Measurements from ENCODE around the gene CD55. TPM values are rescaled to one million over a fixed set of nuclear protein-coding genes. Genes with fewer than 3 reads are reported as not detected.

The CD55 gene
- total and polyA plus RNA-seq, 4 donors: 20.2 to 86.7 (median 57.2) TPM

DNA sequence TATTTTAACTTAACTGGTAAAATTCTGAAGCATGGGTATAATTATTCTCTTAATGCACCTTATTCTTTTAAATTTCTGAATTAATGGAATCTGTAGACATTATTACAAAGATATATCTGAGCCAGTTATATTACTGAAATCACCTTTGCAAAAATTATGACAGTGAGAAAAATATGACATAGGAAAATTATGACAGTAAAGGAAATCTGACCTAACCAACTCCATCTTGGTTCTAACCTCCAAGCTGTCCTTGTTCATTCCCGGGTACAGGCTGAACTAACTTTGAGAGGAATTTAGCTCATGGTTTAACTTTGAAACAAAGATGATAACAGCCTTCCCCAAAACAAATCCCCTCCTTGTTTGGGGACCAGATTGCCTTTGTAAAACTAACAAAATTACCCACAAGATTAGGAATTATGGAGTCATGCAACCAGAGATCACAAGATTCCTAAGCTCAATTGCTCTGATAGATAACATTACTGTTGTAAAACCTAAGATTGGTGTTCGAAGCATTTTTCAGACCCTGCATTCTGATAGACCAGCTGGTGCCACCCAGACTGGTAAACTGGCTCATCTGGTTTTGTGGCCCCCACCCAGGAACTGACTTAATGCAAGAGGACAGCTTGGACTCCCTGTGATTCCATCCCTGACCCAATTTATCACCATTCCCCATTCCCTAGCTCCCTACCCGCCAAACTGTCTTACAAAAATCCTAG, 9.4 kb upstream of the CD55 start:
- Histone ChIP-seq H3K4me1 (ENCODE audit: control insufficient read depth in 1 of 2, insufficient read depth in 2 of 2, low read length in 2 of 2) (no peaks in the 10 kb centered on the region), H3K36me3 (ENCODE audit: control insufficient read depth in 1 of 2, insufficient read depth in 2 of 2, low read length in 1 of 2) (no peaks in the 10 kb centered on the region), H3K27me3 (ENCODE audit: control insufficient read depth in 1 of 2, insufficient read depth in 2 of 2, low read length in 1 of 2) (peaks cover 0 to 1% of the 10 kb centered on the region in 2 donors), H3K9me3 (ENCODE audit: control insufficient read depth, low read length) (no peaks in the 10 kb centered on the region), H3K4me3 (ENCODE audit: low read length in 2 of 2) (no peak overlapping the region), H3K27ac (ENCODE audit: low read depth in 1 of 2, low read length in 2 of 2) (no peak overlapping the region)
- ATAC-seq (ENCODE audit: low FRiP score): no peak
- no peak for DNase-seq
- intact Hi-C loops (cut with DNase I): no loop called here
- WGBS, 2 donors: 88 to 91% methylated on average over 3 of the region's 3 CpGs

DNA sequence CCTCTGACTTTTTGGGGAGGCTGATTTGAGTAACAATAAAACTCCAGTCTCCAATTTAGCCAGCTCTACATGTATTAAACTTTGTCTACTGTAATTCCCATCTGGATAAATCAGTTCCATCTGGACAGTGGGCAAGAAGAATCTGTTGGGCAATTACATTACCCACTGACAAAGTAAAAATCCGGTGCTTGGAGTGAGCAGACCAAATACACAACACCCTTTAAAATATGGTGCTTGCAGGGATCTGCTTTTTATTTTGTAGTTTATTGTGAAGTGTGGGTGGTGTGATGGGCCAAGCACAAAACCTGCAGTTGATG, 8.9 kb upstream of the CD55 start:
- Histone ChIP-seq H3K36me3 (ENCODE audit: control insufficient read depth in 1 of 2, insufficient read depth in 2 of 2, low read length in 1 of 2) (no peaks in the 10 kb centered on the region), H3K27me3 (ENCODE audit: control insufficient read depth in 1 of 2, insufficient read depth in 2 of 2, low read length in 1 of 2) (peaks cover 0 to 1% of the 10 kb centered on the region in 2 donors), H3K9me3 (ENCODE audit: control insufficient read depth, low read length) (no peaks in the 10 kb centered on the region), H3K4me1 (ENCODE audit: control insufficient read depth in 1 of 2, insufficient read depth in 2 of 2, low read length in 2 of 2) (no peaks in the 10 kb centered on the region), H3K4me3 (ENCODE audit: low read length in 2 of 2) (no peak overlapping the region), H3K27ac (ENCODE audit: low read depth in 1 of 2, low read length in 2 of 2) (no peak overlapping the region)
- WGBS, 2 donors: 84 to 85% methylated on average over 1 of the region's 1 CpG
- DNase-seq (no peak), ATAC-seq (ENCODE audit: low FRiP score) (no peak)
- intact Hi-C loops (cut with DNase I): no loop called here

DNA sequence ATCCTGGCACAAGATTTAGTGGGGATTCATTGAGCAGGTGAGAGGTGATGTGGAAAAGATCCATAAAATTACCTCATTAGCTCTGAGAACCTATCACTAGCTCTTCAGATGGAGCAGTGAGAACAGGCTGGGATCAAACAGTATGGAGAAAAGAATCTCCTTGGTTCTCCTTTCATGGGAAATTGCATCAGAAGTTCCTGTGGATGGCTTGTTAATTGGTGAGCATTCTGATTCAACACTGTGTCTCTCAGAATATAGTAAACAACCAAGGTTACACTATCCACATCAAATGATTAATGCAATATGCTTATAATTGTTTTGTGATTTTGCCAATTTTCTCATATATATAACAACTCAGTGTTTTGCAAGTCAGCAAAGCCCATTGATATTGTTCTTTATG, 8.3 kb upstream of the CD55 start:
- H3K27me3 ChIP-seq (ENCODE audit: control insufficient read depth in 1 of 2, insufficient read depth in 2 of 2, low read length in 1 of 2): peaks cover 0 to 1% of the 10 kb centered on the region in 2 donors
- H3K4me1 ChIP-seq (ENCODE audit: control insufficient read depth in 1 of 2, insufficient read depth in 2 of 2, low read length in 2 of 2): no peaks in the 10 kb centered on the region
- no peaks in the 10 kb centered on the region for H3K36me3 ChIP-seq (ENCODE audit: control insufficient read depth in 1 of 2, insufficient read depth in 2 of 2, low read length in 1 of 2)
- H3K4me3 ChIP-seq (ENCODE audit: low read length in 2 of 2): no peak overlapping the region
- intact Hi-C loops (cut with DNase I): no loop called here
- no peaks in the 10 kb centered on the region for H3K9me3 ChIP-seq (ENCODE audit: control insufficient read depth, low read length)
- no peak for DNase-seq
- no peak overlapping the region for H3K27ac ChIP-seq (ENCODE audit: low read depth in 1 of 2, low read length in 2 of 2)
- no peak for ATAC-seq (ENCODE audit: low FRiP score)

DNA sequence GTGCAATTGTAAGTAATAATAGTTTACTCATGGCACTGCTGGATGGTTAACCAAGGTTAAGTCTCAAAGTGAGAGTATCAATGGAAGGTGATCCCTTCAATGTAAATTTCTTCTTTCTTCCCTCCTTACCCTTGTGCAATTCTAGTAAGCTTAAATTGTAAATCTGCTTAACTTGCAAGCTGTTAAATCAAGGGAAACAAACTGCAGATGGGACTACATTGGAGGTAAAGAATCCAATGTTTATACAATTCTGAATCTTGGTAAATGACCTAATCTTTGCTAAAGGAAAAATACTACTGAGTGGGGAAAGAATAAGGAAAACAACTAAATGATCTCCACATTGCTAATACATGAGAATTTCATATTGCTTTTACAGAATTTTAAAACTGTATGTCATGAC, 6.7 kb upstream of the CD55 start:
- no peak for DNase-seq
- Histone ChIP-seq H3K9me3 (ENCODE audit: control insufficient read depth, low read length) (no peaks in the 10 kb centered on the region), H3K4me3 (ENCODE audit: low read length in 2 of 2) (no peak overlapping the region), H3K36me3 (ENCODE audit: control insufficient read depth in 1 of 2, insufficient read depth in 2 of 2, low read length in 1 of 2) (no peaks in the 10 kb centered on the region), H3K27ac (ENCODE audit: low read depth in 1 of 2, low read length in 2 of 2) (no peak overlapping the region), H3K27me3 (ENCODE audit: control insufficient read depth in 1 of 2, insufficient read depth in 2 of 2, low read length in 1 of 2) (peaks cover 0 to 1% of the 10 kb centered on the region in 2 donors), H3K4me1 (ENCODE audit: control insufficient read depth in 1 of 2, insufficient read depth in 2 of 2, low read length in 2 of 2) (no peaks in the 10 kb centered on the region)
- ATAC-seq (ENCODE audit: low FRiP score): no peak
- intact Hi-C loops (cut with DNase I): no loop called here

DNA sequence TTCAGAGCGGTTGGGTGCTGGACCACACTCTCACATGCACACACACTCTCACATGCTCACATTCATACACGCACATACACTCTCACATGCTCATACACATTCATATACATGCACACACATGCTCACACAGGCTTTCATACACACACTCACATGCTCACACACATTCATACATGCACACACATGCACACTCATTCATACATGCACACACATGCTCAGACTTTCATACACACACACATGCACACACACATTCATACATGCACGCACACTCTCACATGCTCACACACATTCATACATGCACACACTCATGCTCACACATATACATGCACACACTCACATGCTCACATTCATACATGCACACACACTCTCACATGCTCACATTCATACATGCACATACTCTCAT, 6.0 kb upstream of the CD55 start:
- Histone ChIP-seq H3K4me1 (ENCODE audit: control insufficient read depth in 1 of 2, insufficient read depth in 2 of 2, low read length in 2 of 2) (no peaks in the 10 kb centered on the region), H3K27me3 (ENCODE audit: control insufficient read depth in 1 of 2, insufficient read depth in 2 of 2, low read length in 1 of 2) (peaks cover 0 to 1% of the 10 kb centered on the region in 2 donors), H3K4me3 (ENCODE audit: low read length in 2 of 2) (no peak overlapping the region), H3K9me3 (ENCODE audit: control insufficient read depth, low read length) (no peaks in the 10 kb centered on the region), H3K36me3 (ENCODE audit: control insufficient read depth in 1 of 2, insufficient read depth in 2 of 2, low read length in 1 of 2) (no peaks in the 10 kb centered on the region), H3K27ac (ENCODE audit: low read depth in 1 of 2, low read length in 2 of 2) (no peak overlapping the region)
- intact Hi-C loops (cut with DNase I): no loop called here
- DNase-seq: no peak
- no peak for ATAC-seq (ENCODE audit: low FRiP score)
- WGBS, 2 donors: 91 to 92% methylated on average over 3 of the region's 3 CpGs

DNA sequence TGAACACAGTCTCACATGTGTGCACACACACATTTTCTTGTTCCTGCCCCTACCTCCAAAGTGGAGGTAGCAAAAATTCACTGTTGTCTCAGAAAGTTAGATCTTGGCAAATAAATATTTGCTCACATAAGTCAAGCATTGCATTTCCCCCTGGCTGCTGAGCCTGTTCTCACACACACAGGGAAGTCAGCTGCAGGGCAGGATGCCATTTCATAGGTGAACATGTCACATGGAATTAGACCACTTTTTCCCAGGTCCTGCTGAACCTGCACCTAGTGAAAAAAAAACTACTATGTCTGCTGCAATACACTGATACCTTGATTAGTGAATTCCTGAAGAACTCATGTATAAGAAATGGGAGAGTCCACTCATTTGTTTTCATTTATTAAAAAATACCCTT, 5.3 kb upstream of the CD55 start:
- Histone ChIP-seq H3K27me3 (ENCODE audit: control insufficient read depth in 1 of 2, insufficient read depth in 2 of 2, low read length in 1 of 2) (peaks cover 0 to 1% of the 10 kb centered on the region in 2 donors), H3K4me3 (ENCODE audit: low read length in 2 of 2) (no peak overlapping the region), H3K27ac (ENCODE audit: low read depth in 1 of 2, low read length in 2 of 2) (no peak overlapping the region), H3K9me3 (ENCODE audit: control insufficient read depth, low read length) (no peaks in the 10 kb centered on the region), H3K4me1 (ENCODE audit: control insufficient read depth in 1 of 2, insufficient read depth in 2 of 2, low read length in 2 of 2) (no peaks in the 10 kb centered on the region), H3K36me3 (ENCODE audit: control insufficient read depth in 1 of 2, insufficient read depth in 2 of 2, low read length in 1 of 2) (no peaks in the 10 kb centered on the region)
- DNase-seq (no peak), ATAC-seq (ENCODE audit: low FRiP score) (no peak)
- intact Hi-C loops (cut with DNase I): no loop called here

DNA sequence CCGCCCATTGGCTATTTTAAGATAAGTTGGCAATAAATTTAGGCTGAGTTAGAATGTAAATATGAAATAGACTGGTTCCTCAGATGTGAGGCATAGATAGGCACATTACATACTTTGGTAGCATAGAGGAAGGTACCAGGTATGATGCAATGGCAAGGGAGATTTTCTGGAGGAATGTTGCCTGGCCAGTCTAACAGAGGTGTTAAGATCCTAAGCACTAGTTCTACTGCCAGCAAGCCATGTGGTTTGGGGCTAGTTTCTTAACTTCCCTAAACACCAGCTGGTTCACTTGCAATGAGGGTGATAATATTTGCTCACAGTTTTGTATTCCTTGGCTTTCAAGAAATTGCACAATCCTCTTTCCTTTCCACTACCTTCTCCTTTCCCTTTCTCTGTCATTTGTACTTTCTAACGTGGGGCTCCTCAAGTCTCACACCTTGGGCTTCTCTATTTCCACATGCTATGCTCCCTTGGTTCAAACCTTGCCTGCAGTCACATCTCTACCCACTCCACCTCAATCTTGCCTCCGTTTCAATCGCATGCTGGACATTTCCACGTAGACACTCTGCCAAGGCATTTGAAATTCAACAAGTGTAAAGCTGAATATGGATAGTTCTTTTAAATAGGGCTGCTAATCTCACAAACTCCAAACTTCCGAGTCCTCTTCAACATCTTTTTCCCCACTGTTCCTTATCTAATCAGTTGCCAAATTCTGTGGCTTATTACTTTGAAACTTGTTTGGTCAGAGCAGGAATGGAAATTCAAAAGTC, 4.7 kb upstream of the CD55 start:
- Histone ChIP-seq H3K9me3 (ENCODE audit: control insufficient read depth, low read length) (no peaks in the 10 kb centered on the region), H3K4me1 (ENCODE audit: control insufficient read depth in 1 of 2, insufficient read depth in 2 of 2, low read length in 2 of 2) (no peaks in the 10 kb centered on the region), H3K27ac (ENCODE audit: low read depth in 1 of 2, low read length in 2 of 2) (no peak overlapping the region), H3K4me3 (ENCODE audit: low read length in 2 of 2) (no peak overlapping the region), H3K36me3 (ENCODE audit: control insufficient read depth in 1 of 2, insufficient read depth in 2 of 2, low read length in 1 of 2) (no peaks in the 10 kb centered on the region), H3K27me3 (ENCODE audit: control insufficient read depth in 1 of 2, insufficient read depth in 2 of 2, low read length in 1 of 2) (peaks cover 0 to 1% of the 10 kb centered on the region in 2 donors)
- DNase-seq (no peak), ATAC-seq (ENCODE audit: low FRiP score) (no peak)
- 48 to 57% methylated on average over 6 of the region's 6 CpGs for WGBS, 2 donors
- intact Hi-C loops (cut with DNase I): no loop called here

DNA sequence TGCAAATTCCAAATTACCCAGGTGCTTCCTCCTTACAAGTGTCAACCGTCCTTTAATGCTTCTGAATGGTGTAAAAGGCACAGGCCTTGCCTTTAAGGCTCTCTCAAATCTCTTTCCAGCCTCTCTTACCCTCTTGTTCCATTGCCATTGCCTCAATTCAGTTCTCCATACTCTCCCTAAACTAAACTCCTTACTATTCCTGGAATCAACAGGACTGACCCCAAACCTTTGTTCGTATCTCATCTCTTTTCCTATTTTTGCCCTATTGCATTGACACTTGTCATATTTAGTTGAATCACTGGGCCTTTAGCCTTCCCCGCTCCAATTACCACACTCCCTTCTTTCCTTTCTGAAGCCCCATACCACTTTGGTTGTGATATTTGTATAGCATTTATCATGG, 3.9 kb upstream of the CD55 start:
- 93 to 98% methylated on average over 3 of the region's 3 CpGs for WGBS, 2 donors
- DNase-seq (no peak), ATAC-seq (ENCODE audit: low FRiP score) (no peak)
- no peaks in the 10 kb centered on the region for H3K4me1 ChIP-seq (ENCODE audit: control insufficient read depth in 1 of 2, insufficient read depth in 2 of 2, low read length in 2 of 2)
- H3K4me3 ChIP-seq (ENCODE audit: low read length in 2 of 2): no peak overlapping the region
- H3K36me3 ChIP-seq (ENCODE audit: control insufficient read depth in 1 of 2, insufficient read depth in 2 of 2, low read length in 1 of 2): no peaks in the 10 kb centered on the region
- H3K9me3 ChIP-seq (ENCODE audit: control insufficient read depth, low read length): no peaks in the 10 kb centered on the region
- intact Hi-C loops (cut with DNase I): no loop called here
- H3K27me3 ChIP-seq (ENCODE audit: control insufficient read depth in 1 of 2, insufficient read depth in 2 of 2, low read length in 1 of 2): peaks cover 0 to 1% of the 10 kb centered on the region in 2 donors
- no peak overlapping the region for H3K27ac ChIP-seq (ENCODE audit: low read depth in 1 of 2, low read length in 2 of 2)

DNA sequence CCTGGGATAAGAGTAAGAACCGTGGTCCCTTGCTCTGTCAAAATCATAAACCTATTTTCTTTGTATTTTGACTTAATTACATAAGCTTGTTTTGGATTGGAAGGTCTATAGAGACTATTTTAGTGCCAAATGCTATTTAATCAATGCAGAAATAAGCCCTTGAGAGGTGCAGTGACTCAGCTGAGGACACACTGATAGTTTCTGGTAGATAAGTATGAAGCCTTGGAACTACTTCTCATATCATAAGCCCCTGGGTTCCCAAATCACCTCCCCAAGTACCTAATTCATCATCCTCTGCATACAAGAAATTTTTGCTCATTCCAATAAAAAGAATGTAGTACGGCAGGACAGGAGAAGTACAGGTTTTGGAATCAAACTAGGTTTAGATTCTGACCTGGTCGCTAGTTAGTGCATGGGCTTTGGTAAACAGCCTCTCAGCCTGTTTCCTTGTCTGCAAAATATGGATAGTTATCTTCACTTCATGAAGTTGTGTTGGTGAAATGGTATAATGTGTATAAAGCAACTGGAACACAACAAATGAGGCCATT, 3.3 kb upstream of the CD55 start:
- Histone ChIP-seq H3K27ac (ENCODE audit: low read depth in 1 of 2, low read length in 2 of 2) (no peak overlapping the region), H3K27me3 (ENCODE audit: control insufficient read depth in 1 of 2, insufficient read depth in 2 of 2, low read length in 1 of 2) (peaks cover 0 to 1% of the 10 kb centered on the region in 2 donors), H3K36me3 (ENCODE audit: control insufficient read depth in 1 of 2, insufficient read depth in 2 of 2, low read length in 1 of 2) (no peaks in the 10 kb centered on the region), H3K9me3 (ENCODE audit: control insufficient read depth, low read length) (no peaks in the 10 kb centered on the region), H3K4me1 (ENCODE audit: control insufficient read depth in 1 of 2, insufficient read depth in 2 of 2, low read length in 2 of 2) (no peaks in the 10 kb centered on the region), H3K4me3 (ENCODE audit: low read length in 2 of 2) (no peak overlapping the region)
- no peak for ATAC-seq (ENCODE audit: low FRiP score)
- 78 to 85% methylated on average over 3 of the region's 3 CpGs for WGBS, 2 donors
- intact Hi-C loops (cut with DNase I): no loop called here
- no peak for DNase-seq
